OCI-LY3 (cell line): ENCODE results near the gene IRF2.

ENCODE experiments used
- CTCF ChIP-seq: fragments of 200-600, 300-600 bp; sonication (generic); IDR thresholded peaks from 2 replicates; pipeline ENCODE4 v1.5.1; 2014; ENCODE audit warnings: antibody characterized with exemption, low read length, low read depth
- EZH2phosphoT487 ChIP-seq: fragments of 200-600 bp; shearing (Covaris generic); IDR thresholded peaks from 2 replicates; pipeline ENCODE4 v1.6.1; 2018; ENCODE audit warnings: antibody characterized with exemption, mixed run types, low read depth

- TF ChIP-seq CTCF: no peak
- no peak for TF ChIP-seq EZH2phosphoT487
Observed at GRCh38 chr4:184444215-184444952, 30.0 kb downstream of the IRF2 start.
